Tibial artery (tissue), 4 donors: ENCODE data around the gene HOXA11.

Source experiments
- DNase-seq, 2 donors: peaks; one replicate each; pipeline ENCODE4 v3.0.0-alpha.2; 2019
- H3K27ac ChIP-seq, 2 donors: fragments of 200-600 bp; sonication (generic) in 1 of 2; 1 replicate in 1 of 2; 2 replicates in 1 of 2; pipeline ENCODE4 v1.5.1; 2018 to 2019; ENCODE audit warnings: mild to moderate bottlenecking in 1 of 2
- H3K27me3 ChIP-seq, 2 donors: fragments of 200-600 bp; sonication (generic) in 1 of 2; one replicate each; pipeline versions ENCODE4 v1.5.1 to v1.6.0; 2016 to 2019
- H3K36me3 ChIP-seq, 3 donors: fragments of 200-600 bp; sonication (generic) in 2 of 3; one replicate each; pipeline ENCODE4 v1.5.1; 2016 to 2019; ENCODE audit warnings: mild to moderate bottlenecking in 2 of 3
- H3K4me1 ChIP-seq, 4 donors: fragments of 200-600 bp; sonication (generic) in 2 of 4; 1 replicate in 3 of 4; 2 replicates in 1 of 4; pipeline ENCODE4 v1.5.1; 2016 to 2019
- H3K4me3 ChIP-seq, 2 donors: fragments of 200-600 bp; sonication (generic) in 1 of 2; 1 replicate in 1 of 2; 2 replicates in 1 of 2; pipeline ENCODE4 v1.5.1; 2018 to 2019; ENCODE audit warnings: mild to moderate bottlenecking in 2 of 2
- H3K9me3 ChIP-seq, 3 donors: fragments of 200-600 bp; sonication (generic) in 1 of 3; one replicate each; pipeline ENCODE4 v1.5.1; 2016 to 2019
- intact Hi-C: fragments of 100-400 bp; cut with DNase I; formaldehyde crosslinking; loops from one replicate; pipeline ENCODE4 v1.15.0; 2023; ENCODE audit warnings: low total_unique reads
- TF ChIP-seq, protein P1 (sequence below), 2 experiments: fragments of 200-600 bp in 1 of 2; fragments of 450-650 bp in 1 of 2; IDR thresholded peaks; one replicate each; pipeline ENCODE4 v1.5.1; 2017 to 2019; ENCODE audit warnings: antibody characterized with exemption in 2 of 2, mild to moderate bottlenecking in 1 of 2, moderate library complexity in 1 of 2

Gene HOXA11

DNA sequence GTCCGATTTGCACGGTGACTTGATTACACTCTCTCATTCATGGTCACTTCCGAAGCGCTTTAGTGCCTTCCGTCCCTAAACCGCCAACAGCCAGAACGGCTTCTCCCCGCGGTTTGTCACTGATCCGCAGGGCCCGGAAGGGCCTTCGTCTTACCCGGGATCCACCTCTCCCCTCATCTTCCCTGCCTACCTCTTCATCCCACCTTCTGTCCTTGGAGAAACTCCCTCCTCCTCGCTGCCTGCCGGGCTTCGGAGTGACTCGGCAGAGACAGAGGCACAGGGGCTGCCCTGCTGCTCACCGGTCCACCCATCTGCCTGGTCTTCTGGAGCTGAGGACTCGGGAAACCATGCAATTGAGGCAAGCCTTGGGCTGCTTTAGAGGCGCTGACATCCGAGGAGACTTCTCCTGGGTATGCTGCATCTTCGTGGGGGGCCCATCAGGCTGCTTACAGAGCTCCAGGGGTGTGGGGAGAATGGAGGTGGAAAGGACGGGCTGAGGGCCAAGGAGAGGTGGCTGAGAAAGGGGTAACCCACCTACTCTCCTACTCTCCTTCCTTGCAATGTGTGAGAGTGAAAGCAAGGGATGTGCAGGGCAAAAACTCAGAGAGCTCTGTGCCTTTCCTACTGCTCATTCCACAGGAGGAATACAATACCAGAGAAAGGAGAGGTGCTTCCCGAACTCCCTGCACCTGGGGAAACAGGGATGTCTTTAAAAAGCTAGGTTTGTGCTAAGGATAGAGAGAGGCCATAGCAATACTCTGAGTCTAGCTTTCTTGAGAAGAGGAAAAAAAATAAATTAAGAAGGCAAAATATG, 1.0 kb upstream of the HOXA11 start:
- TF ChIP-seq, protein P1, sequence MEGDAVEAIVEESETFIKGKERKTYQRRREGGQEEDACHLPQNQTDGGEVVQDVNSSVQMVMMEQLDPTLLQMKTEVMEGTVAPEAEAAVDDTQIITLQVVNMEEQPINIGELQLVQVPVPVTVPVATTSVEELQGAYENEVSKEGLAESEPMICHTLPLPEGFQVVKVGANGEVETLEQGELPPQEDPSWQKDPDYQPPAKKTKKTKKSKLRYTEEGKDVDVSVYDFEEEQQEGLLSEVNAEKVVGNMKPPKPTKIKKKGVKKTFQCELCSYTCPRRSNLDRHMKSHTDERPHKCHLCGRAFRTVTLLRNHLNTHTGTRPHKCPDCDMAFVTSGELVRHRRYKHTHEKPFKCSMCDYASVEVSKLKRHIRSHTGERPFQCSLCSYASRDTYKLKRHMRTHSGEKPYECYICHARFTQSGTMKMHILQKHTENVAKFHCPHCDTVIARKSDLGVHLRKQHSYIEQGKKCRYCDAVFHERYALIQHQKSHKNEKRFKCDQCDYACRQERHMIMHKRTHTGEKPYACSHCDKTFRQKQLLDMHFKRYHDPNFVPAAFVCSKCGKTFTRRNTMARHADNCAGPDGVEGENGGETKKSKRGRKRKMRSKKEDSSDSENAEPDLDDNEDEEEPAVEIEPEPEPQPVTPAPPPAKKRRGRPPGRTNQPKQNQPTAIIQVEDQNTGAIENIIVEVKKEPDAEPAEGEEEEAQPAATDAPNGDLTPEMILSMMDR (IDR thresholded peaks at IDR 0.05), result no peak
- Histone ChIP-seq H3K9me3 (no peaks in the 10 kb centered on the region), H3K27me3 (peaks cover 0 to 92% of the 10 kb centered on the region in 2 donors), H3K36me3 (no peaks in the 10 kb centered on the region), H3K4me3 (peak overlapping the region in 1 of 2 donors; percentile 24), H3K27ac (peak overlapping the region in 1 of 2 donors; percentile 60), H3K4me1 (peaks cover 0 to 23% (median 21%) of the 10 kb centered on the region in 4 donors)
- peak; percentile 17 to 64 for DNase-seq
- intact Hi-C loops, result no loop called here

GRCh38 chr7:27184337-27185012, 557 bp downstream of the HOXA11 start:
- DNase-seq, result peak; percentile 45 to 67
- Histone ChIP-seq H3K27ac (peak overlapping the region; percentile 34 to 60), H3K27me3 (peaks cover 0 to 94% of the 10 kb centered on the region in 2 donors), H3K36me3 (no peaks in the 10 kb centered on the region), H3K9me3 (no peaks in the 10 kb centered on the region), H3K4me3 (peak overlapping the region; percentile 47 to 59), H3K4me1 (peaks cover 0 to 28% (median 25%) of the 10 kb centered on the region in 4 donors)
- TF ChIP-seq, protein P1 (IDR thresholded peaks at IDR 0.05), result no peak
- intact Hi-C loops, result no loop called here

DNA sequence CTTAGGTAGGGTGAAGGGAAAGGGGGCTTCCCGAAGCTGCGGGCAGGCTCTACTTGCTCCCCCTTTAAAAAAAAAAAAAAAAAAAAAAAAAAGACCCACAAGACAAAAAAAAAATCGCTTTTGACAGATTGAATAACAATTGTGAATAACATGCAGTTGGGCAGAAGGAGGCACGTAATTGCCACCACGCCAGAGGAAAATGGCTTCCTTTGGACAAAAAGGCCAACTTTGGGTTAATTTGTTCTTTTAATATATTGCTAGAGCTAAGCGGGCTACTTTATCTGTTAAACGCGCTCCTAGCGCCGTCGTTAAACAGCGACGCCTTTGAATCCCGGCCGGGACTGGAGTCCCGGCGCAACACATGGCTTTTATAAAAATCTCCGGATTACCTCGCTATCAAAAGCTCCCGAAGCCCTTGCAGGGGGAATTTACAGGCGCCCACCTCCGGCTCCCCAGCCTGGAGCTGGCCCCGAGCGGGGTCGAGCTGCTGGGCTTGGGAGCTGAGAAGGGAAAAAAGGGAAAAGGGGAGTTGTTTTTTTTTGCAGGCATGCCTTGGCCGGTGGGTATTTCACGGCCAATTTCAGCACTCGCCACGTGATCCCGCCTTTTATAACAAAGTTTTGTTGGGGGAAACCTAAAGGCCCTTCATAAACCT, 1.2 kb downstream of the HOXA11 start:
- peak; percentile 23 to 69 for DNase-seq
- peaks cover 0 to 91% of the 10 kb centered on the region in 2 donors for H3K27me3 ChIP-seq
- H3K36me3 ChIP-seq, result no peaks in the 10 kb centered on the region
- intact Hi-C loops, result no loop called here
- H3K27ac ChIP-seq, result peak overlapping the region; percentile 34 to 60
- H3K4me1 ChIP-seq, result peaks cover 0 to 28% (median 26%) of the 10 kb centered on the region in 4 donors
- TF ChIP-seq, protein P1 (IDR thresholded peaks at IDR 0.05), result no peak
- H3K4me3 ChIP-seq, result peak overlapping the region; percentile 47 to 59
- no peaks in the 10 kb centered on the region for H3K9me3 ChIP-seq

DNA sequence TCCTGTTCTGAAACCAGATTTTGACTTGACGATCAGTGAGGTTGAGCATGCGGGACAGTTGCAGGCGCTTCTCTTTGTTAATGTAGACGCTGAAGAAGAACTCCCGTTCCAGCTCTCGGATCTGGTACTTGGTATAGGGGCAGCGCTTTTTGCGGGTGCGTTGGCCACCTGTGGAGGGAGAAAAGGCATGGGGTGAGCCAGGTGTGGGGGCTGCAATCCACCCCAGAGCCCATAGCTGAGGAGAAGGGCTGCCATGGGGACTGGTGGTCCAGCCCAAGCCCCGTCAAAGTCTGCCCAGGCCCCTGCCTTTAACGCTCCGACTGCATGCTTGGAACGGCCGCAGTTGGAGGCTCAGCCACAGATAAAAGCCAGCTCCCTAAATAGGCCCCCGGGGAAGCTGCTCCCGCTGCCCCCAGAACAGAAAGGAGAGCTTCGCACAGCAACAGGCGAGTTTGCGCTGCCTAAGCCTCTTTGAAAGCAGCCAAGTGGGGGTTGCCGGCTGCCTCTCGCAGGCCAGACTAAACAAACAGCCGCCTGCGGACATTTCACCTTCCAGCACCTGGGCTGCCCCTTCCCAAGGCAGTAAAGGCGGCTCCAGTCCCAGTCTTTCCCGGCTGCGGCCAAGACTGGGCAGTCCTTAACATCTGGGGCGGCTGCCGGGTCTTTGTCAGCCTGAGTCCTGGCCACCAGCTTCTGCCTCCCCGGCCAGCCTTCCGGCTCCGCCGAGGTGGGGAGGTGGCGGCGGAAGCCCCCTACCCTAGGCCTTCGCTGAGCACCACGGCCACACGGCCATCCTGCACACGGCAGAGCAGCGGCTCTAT, 2.0 kb downstream of the HOXA11 start:
- Histone ChIP-seq H3K27ac (peak overlapping the region in 1 of 2 donors; percentile 60), H3K4me1 (peaks cover 0 to 28% (median 26%) of the 10 kb centered on the region in 4 donors), H3K4me3 (peak overlapping the region; percentile 47 to 59), H3K27me3 (peaks cover 0 to 84% of the 10 kb centered on the region in 2 donors), H3K36me3 (no peaks in the 10 kb centered on the region), H3K9me3 (no peaks in the 10 kb centered on the region)
- DNase-seq, result peak; percentile 24 to 66
- intact Hi-C loops, result no loop called here
- TF ChIP-seq, protein P1 (IDR thresholded peaks at IDR 0.05), result no peak
